Mononuclear cell (primary cell): ENCODE results near the gene CLASP1. TPM values are rescaled to one million over a fixed set of nuclear protein-coding genes. Genes with fewer than 3 reads are reported as not detected.
"Not testable (repeated sequence)": the region's sequence is repeated elsewhere in the genome, so short reads cannot be mapped to it uniquely, and the experiment has no call there.

Experiments used
- H3K27me3 ChIP-seq: 2 replicates; pipeline ENCODE4 v1.6.0; 2011; ENCODE audit warnings: low read length, control low read depth; ENCODE audit not compliant: insufficient read depth
- H3K4me1 ChIP-seq: 2 replicates; pipeline ENCODE4 v1.5.1; 2011; ENCODE audit warnings: mild to moderate bottlenecking, low read length, control low read depth; ENCODE audit not compliant: insufficient read depth
- H3K4me3 ChIP-seq: 2 replicates; pipeline ENCODE4 v1.5.1; 2011; ENCODE audit warnings: mild to moderate bottlenecking, low read length, moderate library complexity
- H3K9me3 ChIP-seq: 2 replicates; pipeline ENCODE4 v1.5.1; 2011; ENCODE audit warnings: low read depth, mild to moderate bottlenecking, control low read depth, low read length
- total RNA-seq: library from RNA; depleted of rRNA; stranded (reverse); fragments of >200 nt; gene quantifications from one replicate; pipeline ENCODE4 v1.2.3, GENCODE V29; 2012

Gene CLASP1
- total RNA-seq, 1 donor: 74.6 TPM

GRCh38 chr2:121644715-121645114 is 4.5 kb downstream of the CLASP1 start:
- Histone ChIP-seq H3K4me3 (no peak overlapping the region), H3K27me3 (no peaks in the 10 kb centered on the region), H3K9me3 (no peaks in the 10 kb centered on the region), H3K4me1 (peaks cover 41% of the 10 kb centered on the region)

GRCh38 chr2:121643877-121644276 is 5.4 kb downstream of the CLASP1 start:
- Histone ChIP-seq H3K4me3 (no peak overlapping the region), H3K27me3 (no peaks in the 10 kb centered on the region), H3K9me3 (no peaks in the 10 kb centered on the region), H3K4me1 (peaks cover 41% of the 10 kb centered on the region)

GRCh38 chr2:121640380-121641316 is 8.6 kb downstream of the CLASP1 start:
- Histone ChIP-seq H3K4me3 (no peak overlapping the region), H3K4me1 (peaks cover 21% of the 10 kb centered on the region), H3K27me3 (no peaks in the 10 kb centered on the region), H3K9me3 (no peaks in the 10 kb centered on the region)

GRCh38 chr2:121639846-121640245 is 9.4 kb downstream of the CLASP1 start:
- not testable (repeated sequence) for H3K9me3 ChIP-seq, H3K4me3 ChIP-seq, H3K27me3 ChIP-seq
- peaks cover 19% of the 10 kb centered on the region for H3K4me1 ChIP-seq

- Histone ChIP-seq H3K9me3 (no peaks in the 10 kb centered on the region), H3K4me3 (no peak overlapping the region), H3K4me1 (peaks cover 16% of the 10 kb centered on the region), H3K27me3 (no peaks in the 10 kb centered on the region)
Observed at GRCh38 chr2:121638333-121638732, 10.9 kb downstream of the CLASP1 start.

- Histone ChIP-seq H3K4me1 (peaks cover 8% of the 10 kb centered on the region), H3K4me3 (no peak overlapping the region), H3K9me3 (no peaks in the 10 kb centered on the region), H3K27me3 (no peaks in the 10 kb centered on the region)
Observed at GRCh38 chr2:121635371-121635770, 13.9 kb downstream of the CLASP1 start.

GRCh38 chr2:121634354-121635307 is 14.6 kb downstream of the CLASP1 start:
- Histone ChIP-seq H3K9me3 (no peaks in the 10 kb centered on the region), H3K4me3 (no peak overlapping the region), H3K27me3 (no peaks in the 10 kb centered on the region), H3K4me1 (peaks cover 8% of the 10 kb centered on the region)

GRCh38 chr2:121633463-121633862 is 15.8 kb downstream of the CLASP1 start:
- Histone ChIP-seq H3K4me3 (no peak overlapping the region), H3K27me3 (no peaks in the 10 kb centered on the region), H3K4me1 (peaks cover 8% of the 10 kb centered on the region), H3K9me3 (no peaks in the 10 kb centered on the region)

- no peak overlapping the region for H3K4me3 ChIP-seq
- peaks cover 10% of the 10 kb centered on the region for H3K4me1 ChIP-seq
- H3K27me3 ChIP-seq: no peaks in the 10 kb centered on the region
- no peaks in the 10 kb centered on the region for H3K9me3 ChIP-seq
Observed at GRCh38 chr2:121627525-121628050, 21.7 kb downstream of the CLASP1 start.

GRCh38 chr2:121626777-121627524 is 22.3 kb downstream of the CLASP1 start:
- Histone ChIP-seq H3K4me3 (no peak overlapping the region), H3K4me1 (peaks cover 7% of the 10 kb centered on the region), H3K9me3 (no peaks in the 10 kb centered on the region), H3K27me3 (no peaks in the 10 kb centered on the region)

- Histone ChIP-seq H3K27me3 (no peaks in the 10 kb centered on the region), H3K4me3 (no peak overlapping the region)
Observed at GRCh38 chr2:121625953-121626352, 23.3 kb downstream of the CLASP1 start.

GRCh38 chr2:121617042-121617599 is 32.1 kb downstream of the CLASP1 start:
- peaks cover 13% of the 10 kb centered on the region for H3K4me1 ChIP-seq
- no peaks in the 10 kb centered on the region for H3K27me3 ChIP-seq
- H3K4me3 ChIP-seq: no peak overlapping the region
- H3K9me3 ChIP-seq: peaks cover 8% of the 10 kb centered on the region

More at GRCh38 chr2:121625953-121626352, 23.3 kb downstream of the CLASP1 start:
- Histone ChIP-seq H3K9me3 (no peaks in the 10 kb centered on the region), H3K4me1 (peaks cover 7% of the 10 kb centered on the region)

- Histone ChIP-seq H3K4me1 (peaks cover 13% of the 10 kb centered on the region), H3K9me3 (peaks cover 31% of the 10 kb centered on the region), H3K27me3 (no peaks in the 10 kb centered on the region), H3K4me3 (no peak overlapping the region)
Observed at GRCh38 chr2:121613774-121614173, 35.5 kb downstream of the CLASP1 start.

- Histone ChIP-seq H3K9me3 (peaks cover 31% of the 10 kb centered on the region), H3K4me3 (no peak overlapping the region), H3K27me3 (no peaks in the 10 kb centered on the region), H3K4me1 (peaks cover 13% of the 10 kb centered on the region)
Observed at GRCh38 chr2:121613152-121613551, 36.1 kb downstream of the CLASP1 start.
